ENCODE results near the gene ADARB2. TPM values are rescaled to one million over a fixed set of nuclear protein-coding genes. Genes with fewer than 3 reads are reported as not detected.

The ADARB2 gene
- total RNA-seq, 4 donors from 2014 or later, result 8.4 to 23.2 (median 19.6) TPM

- no peak for DNase-seq (ENCODE audit: low spot score in 2 of 2)
- H3K4me3 ChIP-seq, result no peak overlapping the region
- no peaks in the 10 kb centered on the region for H3K36me3 ChIP-seq
- no peaks in the 10 kb centered on the region for H3K27me3 ChIP-seq
- H3K4me1 ChIP-seq, result no peaks in the 10 kb centered on the region
- TF ChIP-seq CTCF (IDR thresholded peaks at IDR 0.05) (no peak), POLR2A (IDR thresholded peaks at IDR 0.05) (no peak), EP300 (IDR thresholded peaks at IDR 0.05) (no peak)
- H3K27ac ChIP-seq, result no peak overlapping the region
- 80 to 83% methylated on average over 15 of the region's 15 CpGs for WGBS, 2 donors
- H3K9me3 ChIP-seq, result no peaks in the 10 kb centered on the region
Measured at GRCh38 chr10:1172256-1172984, 564.9 kb downstream of the ADARB2 start.

- H3K4me3 ChIP-seq, result no peak overlapping the region
- H3K9me3 ChIP-seq, result no peaks in the 10 kb centered on the region
- no peaks in the 10 kb centered on the region for H3K27me3 ChIP-seq
- WGBS, 2 donors, result 76 to 87% methylated on average over 9 of the region's 9 CpGs
- DNase-seq (ENCODE audit: low spot score in 2 of 2), result no peak
- H3K36me3 ChIP-seq, result no peaks in the 10 kb centered on the region
- H3K27ac ChIP-seq, result no peak overlapping the region
- TF ChIP-seq EP300 (IDR thresholded peaks at IDR 0.05) (no peak), POLR2A (IDR thresholded peaks at IDR 0.05) (no peak), CTCF (IDR thresholded peaks at IDR 0.05) (no peak)
- no peaks in the 10 kb centered on the region for H3K4me1 ChIP-seq
Measured at GRCh38 chr10:1171586-1171985, 565.7 kb downstream of the ADARB2 start.

- no peaks in the 10 kb centered on the region for H3K36me3 ChIP-seq
- TF ChIP-seq POLR2A (IDR thresholded peaks at IDR 0.05) (no peak), CTCF (IDR thresholded peaks at IDR 0.05) (no peak), EP300 (IDR thresholded peaks at IDR 0.05) (no peak)
- 81 to 94% methylated on average over 4 of the region's 4 CpGs for WGBS, 2 donors
- no peaks in the 10 kb centered on the region for H3K4me1 ChIP-seq
- H3K27ac ChIP-seq, result no peak overlapping the region
- no peak for DNase-seq (ENCODE audit: low spot score in 2 of 2)
- no peak overlapping the region for H3K4me3 ChIP-seq
- no peaks in the 10 kb centered on the region for H3K9me3 ChIP-seq
- no peaks in the 10 kb centered on the region for H3K27me3 ChIP-seq
Measured at GRCh38 chr10:1171182-1171581, 566.1 kb downstream of the ADARB2 start.

- 82 to 88% methylated on average over 13 of the region's 13 CpGs for WGBS, 2 donors
- H3K9me3 ChIP-seq, result no peaks in the 10 kb centered on the region
- DNase-seq (ENCODE audit: low spot score in 2 of 2), result no peak
Measured at GRCh38 chr10:1170867-1171180, 566.5 kb downstream of the ADARB2 start.

More at GRCh38 chr10:1170867-1171180, 566.5 kb downstream of the ADARB2 start:
- H3K27ac ChIP-seq, result no peak overlapping the region
- no peak overlapping the region for H3K4me3 ChIP-seq
- TF ChIP-seq EP300 (IDR thresholded peaks at IDR 0.05), result no peak
- TF ChIP-seq CTCF (IDR thresholded peaks at IDR 0.05), result no peak
- no peak for TF ChIP-seq POLR2A (IDR thresholded peaks at IDR 0.05)
- no peaks in the 10 kb centered on the region for H3K27me3 ChIP-seq
- no peaks in the 10 kb centered on the region for H3K36me3 ChIP-seq
- H3K4me1 ChIP-seq, result no peaks in the 10 kb centered on the region
